PC-3 (cell line): ENCODE data around the gene SCN1B. TPM values are rescaled to one million over a fixed set of nuclear protein-coding genes. Genes with fewer than 3 reads are reported as not detected.
"Not testable (repeated sequence)": the region's sequence is repeated elsewhere in the genome, so short reads cannot be mapped to it uniquely, and the experiment has no call there.

Experiments
- ATAC-seq: fragments of 200-7000 bp; cut with Tn5 transposase; 2 replicates; pipeline ENCODE4 v1.9.1; 2020; ENCODE audit warnings: mild to moderate bottlenecking, moderate library complexity
- BruUV-seq: library from RNA; stranded (reverse); fragments of 400-500 nt; replicated peaks from 2 replicates; lab custom pipeline; 2021; lab: Mats Ljungman, UMichigan
- CTCF ChIA-PET: fragments of 300-600 bp; sonication (Branson Sonifier 250); formaldehyde crosslinking; loops from one replicate; lab custom pipeline; 2022; ENCODE audit warnings: antibody characterized with exemption; lab: Charles Lee
- POLR2A ChIA-PET: fragments of 300-600 bp; sonication (Branson Sonifier 250); formaldehyde crosslinking; loops from one replicate; lab custom pipeline; 2022; ENCODE audit warnings: antibody characterized with exemption; ENCODE audit not compliant: unreplicated experiment; lab: Charles Lee
- DNase-seq: peaks from one replicate; pipeline ENCODE4 v3.0.0-alpha.2; 2015
- H2AFZ ChIP-seq: fragments of 300-600 bp; sonication (generic); 2 replicates; pipeline ENCODE4 v1.6.0; 2016; ENCODE audit warnings: antibody characterized with exemption, low read length
- H3F3A ChIP-seq: fragments of 300-600 bp; sonication (generic); one replicate; pipeline ENCODE4 v1.6.0; 2017; ENCODE audit warnings: antibody characterized with exemption, low read length, control low read depth, mild to moderate bottlenecking; ENCODE audit not compliant: unreplicated experiment
- H3K27ac ChIP-seq: fragments of 300-600 bp; sonication (generic); 2 replicates; pipeline ENCODE4 v1.5.1; 2016; ENCODE audit warnings: mild to moderate bottlenecking, low read length
- H3K27me3 ChIP-seq: fragments of 300-600 bp; sonication (generic); 2 replicates; pipeline ENCODE4 v1.6.1; 2016; ENCODE audit warnings: low read length, mixed read lengths
- H3K36me3 ChIP-seq: fragments of 300-600 bp; sonication (generic); 2 replicates; pipeline ENCODE4 v1.6.1; 2016; ENCODE audit warnings: low read depth, mixed run types, low read length, mixed read lengths
- H3K4me1 ChIP-seq: fragments of 300-600 bp; sonication (generic); 2 replicates; pipeline ENCODE4 v1.5.1; 2016; ENCODE audit warnings: low read length; ENCODE audit not compliant: insufficient read depth
- H3K4me2 ChIP-seq: fragments of 300-600 bp; sonication (generic); 2 replicates; pipeline ENCODE4 v1.6.0; 2016; ENCODE audit warnings: low read length
- H3K4me3 ChIP-seq: fragments of 300-600 bp; sonication (generic); 2 replicates; pipeline ENCODE4 v1.5.1; 2016; ENCODE audit warnings: mild to moderate bottlenecking, low read length, mixed read lengths
- H3K79me2 ChIP-seq: fragments of 300-600 bp; sonication (generic); 2 replicates; pipeline ENCODE4 v1.6.1; 2017; ENCODE audit warnings: low read length, mixed read lengths
- H3K9ac ChIP-seq: fragments of 300-600 bp; sonication (generic); 2 replicates; pipeline ENCODE4 v1.6.0; 2016; ENCODE audit warnings: mild to moderate bottlenecking, low read length
- H3K9me2 ChIP-seq: fragments of 300-600 bp; sonication (generic); replicated peaks from 2 replicates; pipeline ENCODE4 v1.6.1; 2016; ENCODE audit warnings: mixed run types, low read length, mixed read lengths
- H3K9me3 ChIP-seq: fragments of 300-600 bp; sonication (generic); 2 replicates; pipeline ENCODE4 v1.6.1; 2016; ENCODE audit warnings: low read length, mixed read lengths
- H4K20me1 ChIP-seq: fragments of 300-600 bp; sonication (generic); 2 replicates; pipeline ENCODE4 v1.6.1; 2016; ENCODE audit warnings: low read length, mixed read lengths
- CTCF ChIP-seq: fragments of 300-600 bp; sonication (generic); conservative IDR thresholded peaks from 2 replicates; pipeline ENCODE4 v1.5.1; 2017; ENCODE audit warnings: antibody characterized with exemption, low read depth, mild to moderate bottlenecking, low read length
- EZH2 ChIP-seq: fragments of 300-600 bp; sonication (generic); IDR thresholded peaks from one replicate; pipeline ENCODE4 v1.6.1; 2017; ENCODE audit warnings: antibody characterized with exemption, mild to moderate bottlenecking, low read length; ENCODE audit not compliant: unreplicated experiment
- EZH2phosphoT487 ChIP-seq: fragments of 300-600 bp; sonication (generic); IDR thresholded peaks from 2 replicates; pipeline ENCODE4 v1.6.1; 2018; ENCODE audit warnings: mild to moderate bottlenecking, antibody characterized with exemption, low read length, borderline replicate concordance
- intact Hi-C: fragments of 100-400 bp; cut with micrococcal nuclease; formaldehyde crosslinking; loops from 2 replicates; pipeline ENCODE4 v1.9.0; 2023
- total RNA-seq: library from RNA; depleted of rRNA; stranded (reverse); fragments of >200 nt; gene quantifications from 2 replicates; pipeline ENCODE4 v1.2.3, GENCODE V29; 2014

SCN1B gene
- total RNA-seq, 1 experiment from 2014 or later, result 1.7 TPM

GRCh38 chr19:34991542-34992333 is 38.5 kb upstream of the SCN1B start:
- Histone ChIP-seq H3K27ac (no peak overlapping the region), H2AFZ (no peak overlapping the region), H3K36me3 (no peaks in the 10 kb centered on the region), H4K20me1 (no peaks in the 10 kb centered on the region), H3K79me2 (no peaks in the 10 kb centered on the region), H3K4me3 (no peak overlapping the region), H3K4me2 (no peak overlapping the region), H3K9ac (no peak overlapping the region), H3K4me1 (peaks cover 13% of the 10 kb centered on the region), H3K27me3 (no peaks in the 10 kb centered on the region), H3K9me2 (no peaks in the 10 kb centered on the region), H3K9me3 (no peaks in the 10 kb centered on the region), H3F3A (no peaks in the 10 kb centered on the region)
- POLR2A ChIA-PET, result no interaction called here
- ATAC-seq (no peak), DNase-seq (no peak)
- CTCF ChIA-PET, result no interaction called here
- no peak for TF ChIP-seq CTCF
- no peak for TF ChIP-seq EZH2phosphoT487
- TF ChIP-seq EZH2, result no peak
- no TSS peak for BruUV-seq
- intact Hi-C loops, result no loop called here

GRCh38 chr19:34992582-34992981 is 37.7 kb upstream of the SCN1B start:
- H3K9ac ChIP-seq, ATAC-seq, H4K20me1 ChIP-seq, POLR2A ChIA-PET, H3K4me2 ChIP-seq, BruUV-seq, H3K79me2 ChIP-seq, H3K9me2 ChIP-seq, H3K27me3 ChIP-seq, H3K36me3 ChIP-seq, H2AFZ ChIP-seq, intact Hi-C loops, H3K27ac ChIP-seq, CTCF ChIA-PET, H3K9me3 ChIP-seq, DNase-seq, H3F3A ChIP-seq, H3K4me3 ChIP-seq: not testable (repeated sequence)
- H3K4me1 ChIP-seq, result peaks cover 13% of the 10 kb centered on the region

- intact Hi-C loops, result no loop called here
- Histone ChIP-seq H3K4me3 (no peak overlapping the region), H3K36me3 (no peaks in the 10 kb centered on the region), H4K20me1 (no peaks in the 10 kb centered on the region), H3K4me2 (peak overlapping the region; percentile 53; the same call in 1 of the 2 replicates), H2AFZ (no peak overlapping the region), H3K4me1 (peaks cover 15% of the 10 kb centered on the region), H3K27ac (no peak overlapping the region), H3K9ac (no peak overlapping the region), H3K79me2 (no peaks in the 10 kb centered on the region), H3F3A (no peaks in the 10 kb centered on the region), H3K27me3 (no peaks in the 10 kb centered on the region), H3K9me2 (no peaks in the 10 kb centered on the region), H3K9me3 (no peaks in the 10 kb centered on the region)
- CTCF ChIA-PET, result no interaction called here
- BruUV-seq, result no TSS peak
- ATAC-seq (no peak), DNase-seq (no peak)
- TF ChIP-seq EZH2phosphoT487 (no peak), EZH2 (no peak), CTCF (no peak)
- POLR2A ChIA-PET, result no interaction called here
Observed at GRCh38 chr19:34994286-34994642, 36.0 kb upstream of the SCN1B start.
